Effector CD8-positive, alpha-beta T cell (primary cell): ENCODE results near the gene GRIA1.
"Not testable (repeated sequence)": the region's sequence is repeated elsewhere in the genome, so short reads cannot be mapped to it uniquely, and the experiment has no call there.

ENCODE experiments used
- DNase-seq: peaks from one replicate; lab custom pipeline; 2025; lab: John Stamatoyannopoulos, UW

GRIA1 gene

DNA sequence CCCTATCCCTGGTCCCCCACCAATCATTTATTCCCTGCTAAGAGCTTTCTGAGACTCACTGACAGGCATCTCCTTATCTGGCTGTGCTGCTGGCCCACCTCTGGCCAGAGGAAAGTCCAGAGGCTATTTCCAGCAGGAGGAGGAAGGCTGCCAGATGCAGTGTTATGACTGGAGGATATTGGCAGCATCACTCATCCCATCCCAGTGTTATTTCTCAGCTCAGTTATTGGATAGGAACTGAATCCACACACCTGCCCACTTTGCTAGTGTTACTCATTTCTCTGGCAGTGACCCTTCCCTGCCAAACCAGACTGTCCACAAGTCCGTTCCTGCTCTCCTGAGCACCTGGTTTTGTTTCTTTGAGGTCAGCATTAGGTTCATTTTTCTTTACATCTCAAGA is 228.2 kb downstream of the GRIA1 start:
- DNase-seq = no peak

- DNase-seq = no peak
These were observed 228.9 kb downstream of the GRIA1 start for GRCh38 chr5:153719324-153719723.

- DNase-seq = not testable (repeated sequence)
These were observed 232.6 kb downstream of the GRIA1 start for GRCh38 chr5:153723022-153723610.

- no peak for DNase-seq
These were observed 251.6 kb downstream of the GRIA1 start for GRCh38 chr5:153742060-153742459.

DNA sequence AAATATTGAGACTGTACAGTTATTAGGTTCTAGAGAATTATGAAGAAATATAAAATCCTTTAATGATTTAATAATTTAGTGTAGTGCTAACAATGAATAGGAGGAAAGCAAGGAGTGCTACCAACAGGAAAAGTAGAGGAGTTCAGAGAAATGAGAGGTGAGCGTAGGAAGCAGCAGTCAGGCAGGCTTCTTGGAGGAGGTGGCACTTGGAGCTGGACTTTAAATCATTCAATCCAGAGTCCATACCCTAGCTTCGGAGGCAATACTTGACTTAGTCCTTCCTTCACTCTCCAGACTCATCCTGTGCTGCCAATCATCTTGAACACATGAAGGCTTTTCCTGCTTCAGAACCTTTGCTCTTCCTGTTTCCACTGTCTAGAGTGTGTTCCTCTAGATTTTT is 254.3 kb downstream of the GRIA1 start:
- DNase-seq = no peak

- no peak for DNase-seq
These were observed 255.4 kb downstream of the GRIA1 start for GRCh38 chr5:153745778-153746395.

- no peak for DNase-seq
These were observed 256.0 kb downstream of the GRIA1 start for GRCh38 chr5:153746440-153746839.

GRCh38 chr5:153748823-153749222 is 258.4 kb downstream of the GRIA1 start:
- DNase-seq = no peak

- DNase-seq = no peak
These were observed 259.5 kb downstream of the GRIA1 start for GRCh38 chr5:153749960-153750359.

DNA sequence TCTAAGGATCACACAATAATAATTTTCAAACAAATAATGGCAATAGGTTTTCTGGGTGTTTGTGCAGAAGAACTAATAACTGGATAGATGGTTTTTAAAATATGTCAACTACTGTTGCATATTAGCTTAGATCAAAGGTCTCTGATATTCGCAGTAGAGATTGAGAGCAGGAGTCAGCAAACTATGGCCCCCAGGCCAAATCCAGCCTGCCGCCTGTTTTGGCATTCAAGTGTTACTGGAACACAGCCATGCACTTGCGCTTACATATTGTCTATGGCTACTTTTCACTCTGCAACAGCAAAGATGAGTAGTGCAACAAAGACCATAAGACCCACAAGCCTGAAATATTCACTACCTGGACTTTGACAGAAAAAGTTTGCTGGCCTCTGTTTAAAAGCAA is 260.8 kb downstream of the GRIA1 start:
- no peak for DNase-seq

DNA sequence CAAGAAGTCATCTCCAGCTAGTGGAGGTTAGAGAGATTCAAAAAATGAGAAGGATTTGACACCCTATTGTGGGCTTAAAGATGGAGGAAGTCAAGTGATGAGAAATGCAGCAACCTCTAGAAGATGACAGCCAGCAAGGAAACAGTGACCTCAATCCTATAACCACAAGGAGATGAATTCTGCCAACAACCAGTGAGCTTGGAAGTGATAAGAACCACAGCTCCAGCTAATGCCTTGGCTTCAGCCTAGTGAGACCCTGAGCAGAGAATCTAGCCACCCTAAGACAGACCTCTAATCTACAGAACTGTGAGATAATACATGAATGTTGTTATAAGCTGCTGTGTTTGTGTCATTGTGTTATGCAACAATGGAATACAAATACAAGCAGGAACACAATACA is 262.4 kb downstream of the GRIA1 start:
- DNase-seq = no peak

DNA sequence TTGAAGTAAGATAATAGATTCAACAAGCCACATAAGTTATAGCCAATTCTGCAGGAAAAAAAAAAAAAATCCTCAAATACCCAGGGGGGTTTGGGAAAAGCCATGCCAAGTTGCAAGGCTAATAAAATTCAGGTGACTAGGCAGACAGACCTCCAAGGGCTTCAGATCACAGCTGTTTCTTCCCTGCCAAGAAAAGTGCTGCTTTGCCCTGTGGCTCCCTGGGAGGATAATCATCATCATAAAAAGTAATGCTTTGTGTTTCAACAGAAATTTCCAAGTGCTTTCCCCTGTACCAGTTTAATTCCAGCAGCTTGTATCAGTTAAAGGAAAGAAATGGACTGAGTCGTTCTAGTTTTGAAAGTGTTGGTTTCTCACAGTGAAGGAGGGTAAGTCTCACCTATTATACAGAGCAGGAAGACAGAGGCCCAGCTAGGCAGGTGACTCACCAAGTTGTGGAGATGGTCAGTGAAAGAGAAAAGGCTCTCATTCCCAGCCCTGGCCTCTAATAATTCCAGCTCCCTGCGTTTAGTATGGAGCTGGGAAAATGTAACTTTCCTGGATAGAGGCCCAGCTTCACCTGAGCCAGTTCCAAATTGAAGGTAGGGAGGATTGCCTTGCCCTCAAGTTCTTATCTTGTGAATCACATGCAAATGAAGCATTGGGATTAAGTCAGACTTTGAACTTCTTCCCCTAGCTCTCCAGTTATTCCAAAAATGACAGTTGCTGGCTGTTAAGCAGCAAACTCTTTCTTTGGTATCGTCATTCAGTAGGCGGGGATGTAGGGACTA is 263.4 kb downstream of the GRIA1 start:
- DNase-seq = no peak

GRCh38 chr5:153755913-153756500 is 265.5 kb downstream of the GRIA1 start:
- no peak for DNase-seq

GRCh38 chr5:153756540-153756939 is 266.1 kb downstream of the GRIA1 start:
- DNase-seq = no peak

GRCh38 chr5:153765987-153766386 is 275.5 kb downstream of the GRIA1 start:
- DNase-seq = no peak

DNA sequence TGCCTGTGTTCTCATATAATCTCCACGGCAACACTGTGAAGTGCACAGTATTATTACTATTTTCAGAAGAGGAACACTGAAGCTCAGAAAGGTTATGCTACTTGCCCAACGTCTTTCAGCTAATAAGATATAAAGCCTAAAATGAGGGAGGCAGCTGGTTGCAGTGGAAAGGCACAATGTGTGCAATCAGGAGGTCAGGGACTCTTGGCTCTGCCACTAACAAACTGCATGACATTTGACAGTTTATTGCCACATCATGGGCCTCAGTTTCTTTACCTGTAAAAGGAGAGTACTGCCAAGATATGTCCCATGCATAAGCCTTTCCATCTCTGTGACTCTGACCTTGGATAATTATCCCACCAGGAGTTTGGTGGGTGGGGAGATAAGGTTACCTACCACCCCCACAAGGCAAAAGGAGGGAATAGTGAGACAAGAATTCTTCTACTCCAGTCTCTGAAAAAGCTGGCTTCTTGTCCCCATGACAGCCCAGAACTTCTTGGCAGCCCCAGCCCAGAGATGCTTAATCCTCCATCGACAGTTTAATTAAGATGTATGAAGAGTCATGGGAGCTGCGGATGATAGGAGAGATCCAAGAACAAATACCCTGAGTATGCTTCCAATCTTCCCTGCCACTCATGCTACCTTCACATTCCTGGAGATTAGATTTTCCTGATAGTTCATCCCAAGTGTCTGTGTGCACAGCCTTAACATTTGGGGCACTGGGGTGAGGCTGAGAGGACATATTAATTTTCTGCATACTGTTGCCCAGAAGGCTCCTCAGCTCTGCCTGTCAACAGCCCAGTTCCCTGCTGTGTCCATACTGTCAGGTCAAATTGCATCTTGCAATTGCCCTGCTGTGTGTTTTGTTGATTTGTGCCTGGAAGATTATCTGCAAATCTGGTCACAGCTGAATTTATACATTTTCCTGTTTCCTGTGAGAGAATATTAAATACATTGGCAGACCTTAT is 277.0 kb downstream of the GRIA1 start:
- DNase-seq = no peak

GRCh38 chr5:153770066-153770465 is 279.6 kb downstream of the GRIA1 start:
- no peak for DNase-seq

- DNase-seq = no peak
These were observed 284.2 kb downstream of the GRIA1 start for GRCh38 chr5:153774686-153775085.

DNA sequence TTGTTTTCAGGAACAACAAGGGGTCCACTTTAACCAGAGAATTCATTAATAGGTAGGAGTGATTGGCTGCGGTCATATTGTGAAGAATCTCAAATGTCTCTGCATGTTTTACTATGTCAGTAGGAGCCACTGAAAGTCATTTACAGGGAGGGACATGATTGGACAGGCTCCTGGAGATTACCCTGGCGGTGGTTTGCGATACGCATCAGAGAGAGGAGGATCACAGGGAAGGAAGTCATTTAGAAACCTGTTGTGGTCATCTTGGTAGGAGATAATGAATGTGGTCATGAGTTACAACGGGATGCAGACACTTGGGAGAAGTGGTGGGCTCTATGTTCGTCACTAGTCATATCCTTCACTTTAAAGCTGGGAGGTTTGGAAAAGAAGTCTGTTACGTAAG is 285.5 kb downstream of the GRIA1 start:
- DNase-seq = no peak

GRCh38 chr5:153777681-153778581 is 287.5 kb downstream of the GRIA1 start:
- no peak for DNase-seq

GRCh38 chr5:153779836-153780235 is 289.4 kb downstream of the GRIA1 start:
- DNase-seq = no peak
